ENCODE measurements around the gene CDH4. TPM values are rescaled to one million over a fixed set of nuclear protein-coding genes. Genes with fewer than 3 reads are reported as not detected.

Gene CDH4
- total RNA-seq, 1 experiment from 2014 or later = 5.3 TPM

- no peaks in the 10 kb centered on the region for H3K36me3 Mint-ChIP-seq
These were observed 470.2 kb downstream of the CDH4 start for GRCh38 chr20:61722146-61722678.

DNA sequence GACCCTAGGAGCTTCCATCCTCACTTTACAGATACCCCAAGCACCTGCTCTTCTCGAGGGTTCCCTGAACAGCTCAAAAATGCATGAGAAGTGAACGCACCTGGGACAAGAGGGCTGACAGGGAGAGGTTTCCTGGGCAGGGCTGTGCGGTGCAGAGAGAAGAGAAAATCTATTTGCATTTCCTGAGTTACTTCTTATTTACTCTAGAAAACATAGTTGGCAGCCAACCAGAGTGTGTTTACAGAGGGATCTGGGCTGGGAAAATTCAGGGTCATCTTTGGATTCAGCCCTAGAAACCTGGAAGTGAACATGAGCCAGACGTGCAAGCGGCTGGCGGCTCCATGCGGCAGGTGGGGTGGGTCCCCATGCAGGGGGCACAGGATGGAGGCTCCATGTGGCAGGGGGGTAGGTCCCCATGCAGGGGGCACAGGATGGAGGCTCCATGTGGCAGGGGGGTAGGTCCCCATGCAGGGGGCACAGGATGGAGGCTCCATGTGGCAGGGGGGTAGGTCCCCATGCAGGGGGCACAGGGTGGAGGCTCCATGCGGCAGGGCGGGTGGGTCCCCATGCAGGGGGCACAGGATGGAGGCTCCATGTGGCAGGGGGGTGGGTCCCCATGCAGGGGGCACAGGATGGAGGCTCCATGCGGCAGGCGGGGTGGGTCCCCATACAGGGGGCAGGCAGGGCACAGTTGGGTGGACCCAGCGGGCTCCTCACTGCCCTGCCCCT is 471.6 kb downstream of the CDH4 start:
- Mint-ChIP-seq H3K27ac (no peak overlapping the region), H3K27me3 (ENCODE audit: low read depth) (peaks cover 10% of the 10 kb centered on the region), H3K4me3 (no peak overlapping the region), H3K36me3 (no peaks in the 10 kb centered on the region), H3K9me3 (no peaks in the 10 kb centered on the region), H3K4me1 (peaks cover 16% of the 10 kb centered on the region)
- DNase-seq (ENCODE audit: low spot score) (no peak), ATAC-seq (no peak)
- CTCF ChIA-PET = interaction anchor here (1.5 to 2.0 kb wide), 2 partner anchors 151 to 163 kb away, joined by 3 to 6 read pairs; no protein-coding TSS in a partner anchor
- TF ChIP-seq ATF3 (CRISPR knock-in tag; conservative IDR thresholded peaks at IDR 0.05) (no peak), E2F1 (CRISPR knock-in tag; IDR thresholded peaks at IDR 0.05) (no peak), OVOL2 (CRISPR knock-in tag; IDR thresholded peaks at IDR 0.05; ENCODE audit: borderline replicate concordance) (no peak), JAZF1 (CRISPR knock-in tag; IDR thresholded peaks at IDR 0.05) (no peak), ZNF416 (CRISPR knock-in tag; IDR thresholded peaks at IDR 0.05) (no peak), JUN (CRISPR knock-in tag; IDR thresholded peaks at IDR 0.05) (no peak), RELA (CRISPR knock-in tag; IDR thresholded peaks at IDR 0.05; ENCODE audit: borderline replicate concordance) (no peak), AFF4 (CRISPR knock-in tag; IDR thresholded peaks at IDR 0.05; ENCODE audit: borderline replicate concordance) (no peak), SMAD4 (CRISPR knock-in tag; IDR thresholded peaks at IDR 0.05) (no peak), SMAD3 (CRISPR knock-in tag; IDR thresholded peaks at IDR 0.05; ENCODE audit: borderline replicate concordance) (no peak), TEAD4 (CRISPR knock-in tag; IDR thresholded peaks at IDR 0.05) (no peak)
- POLR2A ChIA-PET = no interaction called here

More at GRCh38 chr20:61722146-61722678, 470.2 kb downstream of the CDH4 start:
- Mint-ChIP-seq H3K27ac (no peak overlapping the region), H3K9me3 (no peaks in the 10 kb centered on the region), H3K4me3 (no peak overlapping the region), H3K4me1 (peaks cover 16% of the 10 kb centered on the region), H3K27me3 (ENCODE audit: low read depth) (peaks cover 10% of the 10 kb centered on the region)
- ChIA-PET CTCF (no interaction called here), POLR2A (no interaction called here)
- DNase-seq (ENCODE audit: low spot score) = no peak
- TF ChIP-seq, protein P1, sequence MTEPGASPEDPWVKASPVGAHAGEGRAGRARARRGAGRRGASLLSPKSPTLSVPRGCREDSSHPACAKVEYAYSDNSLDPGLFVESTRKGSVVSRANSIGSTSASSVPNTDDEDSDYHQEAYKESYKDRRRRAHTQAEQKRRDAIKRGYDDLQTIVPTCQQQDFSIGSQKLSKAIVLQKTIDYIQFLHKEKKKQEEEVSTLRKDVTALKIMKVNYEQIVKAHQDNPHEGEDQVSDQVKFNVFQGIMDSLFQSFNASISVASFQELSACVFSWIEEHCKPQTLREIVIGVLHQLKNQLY (CRISPR knock-in tag; IDR thresholded peaks at IDR 0.05) = no peak
- TF ChIP-seq ZNF121 (CRISPR knock-in tag; IDR thresholded peaks at IDR 0.05) (no peak), TCF7 (CRISPR knock-in tag; IDR thresholded peaks at IDR 0.05; ENCODE audit: low read depth) (no peak)
- TF ChIP-seq, protein P2, sequence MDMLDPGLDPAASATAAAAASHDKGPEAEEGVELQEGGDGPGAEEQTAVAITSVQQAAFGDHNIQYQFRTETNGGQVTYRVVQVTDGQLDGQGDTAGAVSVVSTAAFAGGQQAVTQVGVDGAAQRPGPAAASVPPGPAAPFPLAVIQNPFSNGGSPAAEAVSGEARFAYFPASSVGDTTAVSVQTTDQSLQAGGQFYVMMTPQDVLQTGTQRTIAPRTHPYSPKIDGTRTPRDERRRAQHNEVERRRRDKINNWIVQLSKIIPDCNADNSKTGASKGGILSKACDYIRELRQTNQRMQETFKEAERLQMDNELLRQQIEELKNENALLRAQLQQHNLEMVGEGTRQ (CRISPR knock-in tag; IDR thresholded peaks at IDR 0.05) = peak; percentile 39; the same call in 1 of the 2 replicates
- ATAC-seq = no peak
